Gastrocnemius medialis (tissue), 4 donors: ENCODE data around the gene AATK. TPM values are rescaled to one million over a fixed set of nuclear protein-coding genes. Genes with fewer than 3 reads are reported as not detected.

Source experiments
- ATAC-seq, 2 donors: fragments of 150-250 bp; one replicate each; pipeline ENCODE4 v1.9.1; 2016
- DNase-seq, 2 donors: peaks; one replicate each; pipeline ENCODE4 v3.0.0-alpha.2; 2019
- H3K27ac ChIP-seq, 4 donors: fragments of 200-600 bp; sonication (generic); 1 replicate in 1 of 4; 2 replicates in 3 of 4; pipeline ENCODE4 v1.5.1; 2016 to 2018; ENCODE audit warnings: mild to moderate bottlenecking in 2 of 4, moderate library complexity in 1 of 4
- H3K27me3 ChIP-seq, 3 donors: fragments of 200-600 bp; sonication (generic) in 2 of 3; 1 replicate in 1 of 3; 2 replicates in 2 of 3; pipeline versions ENCODE4 v1.5.1 to v1.6.0; 2016 to 2019; ENCODE audit warnings: mild to moderate bottlenecking in 1 of 3, moderate library complexity in 1 of 3
- H3K36me3 ChIP-seq, 2 donors: fragments of 200-600 bp; sonication (generic) in 1 of 2; one replicate each; pipeline ENCODE4 v1.5.1; 2017 to 2018
- H3K4me1 ChIP-seq, 2 donors: fragments of 200-600 bp; sonication (generic) in 1 of 2; one replicate each; pipeline ENCODE4 v1.5.1; 2016 to 2017; ENCODE audit warnings: mild to moderate bottlenecking in 2 of 2
- H3K4me3 ChIP-seq, 4 donors: fragments of 200-600 bp; sonication (generic) in 3 of 4; 1 replicate in 1 of 4; 2 replicates in 3 of 4; pipeline ENCODE4 v1.5.1; 2016 to 2019; ENCODE audit warnings: mild to moderate bottlenecking in 2 of 4
- H3K9me3 ChIP-seq, 3 donors: fragments of 200-600 bp; sonication (generic) in 2 of 3; 1 replicate in 1 of 3; 2 replicates in 2 of 3; pipeline ENCODE4 v1.5.1; 2016 to 2019
- POLR2A ChIP-seq, 2 donors: fragments of 450-650 bp; IDR thresholded peaks; one replicate each; pipeline ENCODE4 v1.6.1; 2017; ENCODE audit warnings: antibody characterized with exemption in 2 of 2, mild to moderate bottlenecking in 2 of 2, moderate library complexity in 2 of 2
- in situ Hi-C, 4 donors: fragments of 200-750 bp; cut with MboI; loops; one replicate each; pipeline versions ENCODE4 v1.15.0 to v1.8.0; 2017; ENCODE audit warnings: low sequenced_read_pairs in 4 of 4
- intact Hi-C: fragments of 100-400 bp; cut with DNase I; formaldehyde crosslinking; loops from one replicate; pipeline ENCODE4 v1.15.1; 2023; ENCODE audit warnings: low total_unique reads
- total RNA-seq, 4 donors: library from RNA; depleted of rRNA; stranded (reverse); fragments of >200 nt; gene quantifications; one replicate each; pipeline versions ENCODE4 v1.1.0 to v1.2.3, GENCODE V29; 2016
- TF ChIP-seq, protein P1 (sequence below), 5 experiments: fragments of 450-650 bp in 3 of 5; fragments of 200-600 bp in 2 of 5; sonication (generic) in 2 of 5; IDR thresholded peaks in 4 of 5; conservative IDR thresholded peaks in 1 of 5; 1 replicate in 4 of 5; 2 replicates in 1 of 5; pipeline ENCODE4 v1.5.1; 2016 to 2019; ENCODE audit warnings: antibody characterized with exemption in 5 of 5, mild to moderate bottlenecking in 3 of 5, moderate library complexity in 3 of 5

Gene AATK
- total RNA-seq, 4 donors from 2014 or later: 0.10 to 1.3 (median 0.80) TPM

DNA sequence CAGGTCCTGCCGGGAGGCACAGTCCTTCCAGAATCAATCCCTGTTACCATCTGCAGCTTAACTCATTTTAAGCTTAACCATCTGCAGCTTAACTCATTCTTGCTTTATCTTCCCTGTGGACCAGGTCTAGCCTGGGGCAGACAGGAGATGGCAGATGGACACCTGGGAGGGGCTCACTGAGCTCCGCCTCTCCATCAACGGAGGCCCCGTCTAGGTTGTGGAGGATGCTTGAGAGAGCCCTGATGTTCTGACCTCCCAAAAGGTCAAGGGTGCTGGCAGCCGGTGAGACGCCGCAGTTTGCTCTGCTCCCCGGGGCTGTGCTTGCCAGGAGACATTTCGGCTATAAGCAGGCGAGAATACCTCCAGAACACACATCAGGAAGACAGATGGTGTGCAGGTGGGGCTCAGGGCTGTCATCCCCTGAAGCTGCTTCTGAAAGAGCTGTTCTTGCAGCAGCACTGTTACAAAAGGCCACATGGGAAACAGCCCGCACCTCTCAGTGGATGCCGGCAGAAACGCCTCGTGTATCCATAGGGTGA lies 89.8 kb downstream of the AATK start:
- H3K27ac ChIP-seq: no peak overlapping the region
- ATAC-seq (no peak), DNase-seq (no peak)
- H3K4me3 ChIP-seq: no peak overlapping the region
- no peaks in the 10 kb centered on the region for H3K9me3 ChIP-seq
- TF ChIP-seq, protein P1, sequence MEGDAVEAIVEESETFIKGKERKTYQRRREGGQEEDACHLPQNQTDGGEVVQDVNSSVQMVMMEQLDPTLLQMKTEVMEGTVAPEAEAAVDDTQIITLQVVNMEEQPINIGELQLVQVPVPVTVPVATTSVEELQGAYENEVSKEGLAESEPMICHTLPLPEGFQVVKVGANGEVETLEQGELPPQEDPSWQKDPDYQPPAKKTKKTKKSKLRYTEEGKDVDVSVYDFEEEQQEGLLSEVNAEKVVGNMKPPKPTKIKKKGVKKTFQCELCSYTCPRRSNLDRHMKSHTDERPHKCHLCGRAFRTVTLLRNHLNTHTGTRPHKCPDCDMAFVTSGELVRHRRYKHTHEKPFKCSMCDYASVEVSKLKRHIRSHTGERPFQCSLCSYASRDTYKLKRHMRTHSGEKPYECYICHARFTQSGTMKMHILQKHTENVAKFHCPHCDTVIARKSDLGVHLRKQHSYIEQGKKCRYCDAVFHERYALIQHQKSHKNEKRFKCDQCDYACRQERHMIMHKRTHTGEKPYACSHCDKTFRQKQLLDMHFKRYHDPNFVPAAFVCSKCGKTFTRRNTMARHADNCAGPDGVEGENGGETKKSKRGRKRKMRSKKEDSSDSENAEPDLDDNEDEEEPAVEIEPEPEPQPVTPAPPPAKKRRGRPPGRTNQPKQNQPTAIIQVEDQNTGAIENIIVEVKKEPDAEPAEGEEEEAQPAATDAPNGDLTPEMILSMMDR (IDR thresholded peaks at IDR 0.05 in 4 of 5, conservative IDR thresholded peaks at IDR 0.05 in 1 of 5): no peak
- TF ChIP-seq POLR2A (IDR thresholded peaks at IDR 0.05): no peak
- intact Hi-C loops: no loop called here
- in situ Hi-C loops: no loop called here
- H3K4me1 ChIP-seq: no peaks in the 10 kb centered on the region
- no peaks in the 10 kb centered on the region for H3K36me3 ChIP-seq
- no peaks in the 10 kb centered on the region for H3K27me3 ChIP-seq

DNA sequence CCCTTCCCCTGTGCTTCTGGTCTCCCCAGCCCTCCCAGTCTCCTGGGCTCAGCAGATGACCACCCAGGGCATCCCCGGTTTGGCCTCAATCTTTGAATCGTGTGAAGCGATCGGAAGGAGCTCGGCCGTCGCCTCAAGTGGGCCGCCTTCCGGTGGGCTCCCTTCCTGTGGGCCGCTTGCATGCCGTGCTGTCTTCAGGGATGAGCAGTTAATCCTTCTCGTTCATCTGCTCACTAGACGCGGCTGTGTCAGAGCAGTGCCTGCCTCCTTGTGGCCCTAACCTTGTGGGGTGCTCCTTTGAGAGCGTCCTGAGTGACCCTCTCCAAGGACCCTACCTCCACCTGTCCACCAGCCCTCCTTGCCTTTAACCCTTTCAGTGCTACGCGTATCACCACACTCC lies 90.7 kb downstream of the AATK start:
- TF ChIP-seq POLR2A (IDR thresholded peaks at IDR 0.05): no peak
- TF ChIP-seq, protein P1 (IDR thresholded peaks at IDR 0.05 in 4 of 5, conservative IDR thresholded peaks at IDR 0.05 in 1 of 5): no peak
- H3K27ac ChIP-seq: no peak overlapping the region
- no peaks in the 10 kb centered on the region for H3K36me3 ChIP-seq
- in situ Hi-C loops: no loop called here
- H3K4me3 ChIP-seq: no peak overlapping the region
- no peaks in the 10 kb centered on the region for H3K27me3 ChIP-seq
- H3K4me1 ChIP-seq: no peaks in the 10 kb centered on the region
- no peak for ATAC-seq
- no peak for DNase-seq
- intact Hi-C loops: no loop called here
- H3K9me3 ChIP-seq: no peaks in the 10 kb centered on the region

DNA sequence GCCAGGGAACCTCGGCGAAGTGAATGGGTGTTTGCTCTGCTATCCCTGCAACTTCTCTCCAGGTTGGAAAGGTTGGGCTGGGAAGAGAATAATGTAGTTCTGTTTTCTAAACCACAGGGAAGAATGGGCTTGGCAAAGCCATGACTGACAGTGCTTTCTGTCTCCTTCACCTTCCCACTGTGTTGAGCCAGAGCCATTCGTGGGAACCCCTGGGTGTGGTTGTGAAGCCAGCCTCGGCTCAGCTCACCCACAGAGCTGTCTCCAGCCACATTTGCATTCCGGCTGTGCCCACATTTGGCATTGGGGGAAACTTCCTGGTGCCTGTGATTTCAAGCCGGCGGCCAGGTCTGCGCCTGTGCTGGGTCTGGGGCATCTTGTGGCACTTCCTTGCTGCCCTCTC lies 91.1 kb downstream of the AATK start:
- Histone ChIP-seq H3K36me3 (no peaks in the 10 kb centered on the region), H3K27me3 (no peaks in the 10 kb centered on the region), H3K4me3 (no peak overlapping the region), H3K27ac (no peak overlapping the region), H3K4me1 (no peaks in the 10 kb centered on the region), H3K9me3 (no peaks in the 10 kb centered on the region)
- no peak for ATAC-seq
- intact Hi-C loops (no loop called here), in situ Hi-C loops (no loop called here)
- no peak for DNase-seq
- TF ChIP-seq, protein P1 (IDR thresholded peaks at IDR 0.05 in 4 of 5, conservative IDR thresholded peaks at IDR 0.05 in 1 of 5): no peak
- TF ChIP-seq POLR2A (IDR thresholded peaks at IDR 0.05): no peak

DNA sequence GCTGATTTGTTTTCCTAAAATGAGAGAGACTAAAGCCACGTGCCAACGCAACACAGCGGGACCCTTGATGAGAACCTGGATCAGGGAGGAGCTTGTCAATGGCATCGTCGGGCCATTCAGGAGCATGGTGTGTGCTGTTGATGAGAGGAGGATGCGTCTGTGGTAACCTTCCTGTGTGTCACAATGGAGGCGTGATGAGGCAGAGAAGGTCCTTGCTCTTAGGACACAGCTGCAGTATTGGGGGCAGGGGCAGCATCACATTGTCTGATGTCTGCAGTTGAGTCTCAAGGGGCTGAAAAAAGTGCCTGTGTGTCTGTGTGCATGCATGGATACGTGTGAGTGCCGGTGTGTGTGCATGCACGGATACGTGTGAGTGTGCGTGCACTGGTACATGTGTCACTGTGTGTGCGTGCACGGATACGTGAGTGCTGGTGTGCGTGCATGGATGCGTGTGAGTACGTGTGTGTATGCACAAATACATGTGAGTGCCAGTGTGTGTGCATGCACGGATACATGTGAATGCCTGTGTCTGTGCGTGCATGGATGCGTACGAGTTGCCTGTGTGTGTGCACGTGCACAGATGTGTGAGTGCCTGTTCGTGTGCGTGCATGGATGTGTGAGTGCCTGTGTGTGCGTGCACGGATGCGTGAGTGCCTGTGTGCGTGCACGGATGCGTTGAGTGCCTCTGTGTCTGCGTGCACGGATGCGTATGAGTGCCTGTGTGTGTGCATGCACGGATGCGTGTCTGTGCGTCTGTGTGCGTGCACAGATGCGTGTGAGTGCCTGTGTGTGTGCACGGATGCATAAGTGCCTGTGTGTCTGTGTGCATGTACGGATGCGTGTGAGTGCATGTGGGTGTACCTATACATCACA lies 91.8 kb downstream of the AATK start:
- H3K9me3 ChIP-seq: no peaks in the 10 kb centered on the region
- H3K4me1 ChIP-seq: no peaks in the 10 kb centered on the region
- no peak overlapping the region for H3K27ac ChIP-seq
- H3K4me3 ChIP-seq: no peak overlapping the region
- H3K36me3 ChIP-seq: no peaks in the 10 kb centered on the region
- TF ChIP-seq POLR2A (IDR thresholded peaks at IDR 0.05): no peak
- TF ChIP-seq, protein P1 (IDR thresholded peaks at IDR 0.05 in 4 of 5, conservative IDR thresholded peaks at IDR 0.05 in 1 of 5): no peak
- no peak for DNase-seq
- no peak for ATAC-seq
- no peaks in the 10 kb centered on the region for H3K27me3 ChIP-seq
- in situ Hi-C loops (no loop called here), intact Hi-C loops (no loop called here)
